Measurements from ENCODE around the gene DOK7. TPM values are rescaled to one million over a fixed set of nuclear protein-coding genes. Genes with fewer than 3 reads are reported as not detected.
A peak's percentile ranks its signal among the peaks of the same experiment; 100 is the strongest.

Gene DOK7
- total RNA-seq, 4 donors from 2014 or later = 8.1 to 42.0 (median 13.2) TPM

GRCh38 chr4:3485886-3486540 lies 22.9 kb downstream of the DOK7 start:
- H3K27me3 ChIP-seq = no peaks in the 10 kb centered on the region
- H3K4me3 ChIP-seq = peak overlapping the region in 1 of 4 donors; percentile 26
- H3K9me3 ChIP-seq = no peaks in the 10 kb centered on the region
- peak overlapping the region; percentile 99 to 100 (median 99) for H3K27ac ChIP-seq
- H3K4me1 ChIP-seq = peaks cover 38 to 55% of the 10 kb centered on the region in 2 donors
- in situ Hi-C loops (cut with MboI; ENCODE audit: low sequenced_read_pairs in 4 of 4) (no loop called here), intact Hi-C loops (cut with DNase I; ENCODE audit: low total_unique reads) (loop anchor here (2.0 kb wide), 1 partner anchor 265 kb away; no protein-coding TSS in a partner anchor)
- DNase-seq (peak in 1 of 2 donors; percentile 70), ATAC-seq (no peak)
- H3K36me3 ChIP-seq = no peaks in the 10 kb centered on the region
- TF ChIP-seq, protein P1, sequence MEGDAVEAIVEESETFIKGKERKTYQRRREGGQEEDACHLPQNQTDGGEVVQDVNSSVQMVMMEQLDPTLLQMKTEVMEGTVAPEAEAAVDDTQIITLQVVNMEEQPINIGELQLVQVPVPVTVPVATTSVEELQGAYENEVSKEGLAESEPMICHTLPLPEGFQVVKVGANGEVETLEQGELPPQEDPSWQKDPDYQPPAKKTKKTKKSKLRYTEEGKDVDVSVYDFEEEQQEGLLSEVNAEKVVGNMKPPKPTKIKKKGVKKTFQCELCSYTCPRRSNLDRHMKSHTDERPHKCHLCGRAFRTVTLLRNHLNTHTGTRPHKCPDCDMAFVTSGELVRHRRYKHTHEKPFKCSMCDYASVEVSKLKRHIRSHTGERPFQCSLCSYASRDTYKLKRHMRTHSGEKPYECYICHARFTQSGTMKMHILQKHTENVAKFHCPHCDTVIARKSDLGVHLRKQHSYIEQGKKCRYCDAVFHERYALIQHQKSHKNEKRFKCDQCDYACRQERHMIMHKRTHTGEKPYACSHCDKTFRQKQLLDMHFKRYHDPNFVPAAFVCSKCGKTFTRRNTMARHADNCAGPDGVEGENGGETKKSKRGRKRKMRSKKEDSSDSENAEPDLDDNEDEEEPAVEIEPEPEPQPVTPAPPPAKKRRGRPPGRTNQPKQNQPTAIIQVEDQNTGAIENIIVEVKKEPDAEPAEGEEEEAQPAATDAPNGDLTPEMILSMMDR (IDR thresholded peaks at IDR 0.05 in 4 of 5, conservative IDR thresholded peaks at IDR 0.05 in 1 of 5) = no peak
- TF ChIP-seq POLR2A (IDR thresholded peaks at IDR 0.05) = no peak

- ATAC-seq = no peak
- no peaks in the 10 kb centered on the region for H3K27me3 ChIP-seq
- no peak for DNase-seq
Observed at GRCh38 chr4:3486541-3487540, 23.7 kb downstream of the DOK7 start.

DNA sequence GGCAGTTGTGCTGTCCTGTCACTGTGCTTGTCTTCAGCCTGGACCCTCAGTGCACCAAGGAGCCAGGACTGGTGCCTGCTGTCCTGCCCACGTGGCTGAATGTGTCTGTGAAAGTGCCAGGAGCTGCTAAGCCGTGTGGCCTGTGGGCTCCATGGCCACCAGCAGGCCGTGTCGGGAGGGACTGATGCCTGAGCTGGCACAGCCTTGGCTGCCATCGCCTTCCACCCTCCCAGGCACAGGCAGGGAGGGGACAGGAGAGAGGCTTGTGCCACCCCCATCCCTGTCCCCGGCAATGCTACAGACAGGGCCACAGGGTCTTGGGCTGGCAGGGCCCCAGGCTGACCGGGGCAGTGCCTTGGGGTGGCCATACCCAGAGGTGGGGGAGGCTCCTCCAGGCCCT lies 24.8 kb downstream of the DOK7 start:
- ATAC-seq (no peak), DNase-seq (no peak)
- Histone ChIP-seq H3K36me3 (peaks cover 0 to 5% of the 10 kb centered on the region in 2 donors), H3K27me3 (no peaks in the 10 kb centered on the region), H3K4me3 (no peak overlapping the region), H3K9me3 (no peaks in the 10 kb centered on the region), H3K4me1 (peaks cover 21 to 37% of the 10 kb centered on the region in 2 donors), H3K27ac (peak overlapping the region in 3 of 4 donors; percentile 24 to 100 (median 99))
- TF ChIP-seq POLR2A (IDR thresholded peaks at IDR 0.05) = no peak
- TF ChIP-seq, protein P1 (IDR thresholded peaks at IDR 0.05 in 4 of 5, conservative IDR thresholded peaks at IDR 0.05 in 1 of 5) = no peak
- intact Hi-C loops (cut with DNase I; ENCODE audit: low total_unique reads) = no loop called here
- in situ Hi-C loops (cut with MboI; ENCODE audit: low sequenced_read_pairs in 4 of 4) = no loop called here

More at GRCh38 chr4:3486541-3487540, 23.7 kb downstream of the DOK7 start:
- TF ChIP-seq POLR2A (IDR thresholded peaks at IDR 0.05) = no peak
- TF ChIP-seq, protein P1 (IDR thresholded peaks at IDR 0.05 in 4 of 5, conservative IDR thresholded peaks at IDR 0.05 in 1 of 5) = no peak
- H3K4me1 ChIP-seq = peaks cover 31 to 47% of the 10 kb centered on the region in 2 donors
- H3K9me3 ChIP-seq = no peaks in the 10 kb centered on the region
- no peaks in the 10 kb centered on the region for H3K36me3 ChIP-seq
- no peak overlapping the region for H3K4me3 ChIP-seq
- intact Hi-C loops (cut with DNase I; ENCODE audit: low total_unique reads) (no loop called here), in situ Hi-C loops (cut with MboI; ENCODE audit: low sequenced_read_pairs in 4 of 4) (no loop called here)
- peak overlapping the region in 3 of 4 donors; percentile 99 to 100 (median 99) for H3K27ac ChIP-seq

GRCh38 chr4:3488820-3489219 lies 25.7 kb downstream of the DOK7 start:
- intact Hi-C loops (cut with DNase I; ENCODE audit: low total_unique reads) = no loop called here
- Histone ChIP-seq H3K9me3 (no peaks in the 10 kb centered on the region), H3K27ac (peak overlapping the region in 1 of 4 donors; percentile 100), H3K4me3 (no peak overlapping the region), H3K36me3 (peaks cover 0 to 6% of the 10 kb centered on the region in 2 donors), H3K4me1 (peaks cover 19 to 31% of the 10 kb centered on the region in 2 donors), H3K27me3 (no peaks in the 10 kb centered on the region)
- DNase-seq (no peak), ATAC-seq (no peak)
- in situ Hi-C loops (cut with MboI; ENCODE audit: low sequenced_read_pairs in 4 of 4) = no loop called here
- TF ChIP-seq, protein P1 (IDR thresholded peaks at IDR 0.05 in 4 of 5, conservative IDR thresholded peaks at IDR 0.05 in 1 of 5) = no peak
- no peak for TF ChIP-seq POLR2A (IDR thresholded peaks at IDR 0.05)
